Measurements from ENCODE around the gene ADSL.

Gene ADSL

GRCh38 chr22:40406063-40406890 is 60.0 kb downstream of the ADSL start:
- no peak for DNase-seq

GRCh38 chr22:40407021-40407761 is 60.9 kb downstream of the ADSL start:
- no peak for DNase-seq

- no peak for DNase-seq
Observed at GRCh38 chr22:40407831-40408717, 61.8 kb downstream of the ADSL start.

GRCh38 chr22:40408718-40409612 is 62.7 kb downstream of the ADSL start:
- DNase-seq: no peak

GRCh38 chr22:40409613-40410113 is 63.4 kb downstream of the ADSL start:
- no peak for DNase-seq

GRCh38 chr22:40410272-40410671 is 64.0 kb downstream of the ADSL start:
- DNase-seq: no peak

GRCh38 chr22:40410731-40411505 is 64.6 kb downstream of the ADSL start:
- no peak for DNase-seq

GRCh38 chr22:40411506-40411861 is 65.2 kb downstream of the ADSL start:
- no peak for DNase-seq

GRCh38 chr22:40412441-40412840 is 66.1 kb downstream of the ADSL start:
- no peak for DNase-seq

- no peak for DNase-seq
Observed at GRCh38 chr22:40413873-40414272, 67.6 kb downstream of the ADSL start.

GRCh38 chr22:40414311-40414710 is 68.0 kb downstream of the ADSL start:
- DNase-seq: no peak

- DNase-seq: no peak
Observed at GRCh38 chr22:40414838-40415505, 68.7 kb downstream of the ADSL start.

- no peak for DNase-seq
Observed at GRCh38 chr22:40415531-40416266, 69.4 kb downstream of the ADSL start.

GRCh38 chr22:40416267-40416570 is 69.9 kb downstream of the ADSL start:
- no peak for DNase-seq

- no peak for DNase-seq
Observed at GRCh38 chr22:40416636-40417035, 70.3 kb downstream of the ADSL start.

GRCh38 chr22:40417041-40417440 is 70.7 kb downstream of the ADSL start:
- DNase-seq: no peak

- DNase-seq: no peak
Observed at GRCh38 chr22:40417881-40418280, 71.6 kb downstream of the ADSL start.

- DNase-seq: no peak
Observed at GRCh38 chr22:40418366-40419201, 72.3 kb downstream of the ADSL start.

- DNase-seq: no peak
Observed at GRCh38 chr22:40419718-40420117, 73.4 kb downstream of the ADSL start.

All from NCI-H2081 (cell line).